ENCODE data around the gene TTC27.

DNA sequence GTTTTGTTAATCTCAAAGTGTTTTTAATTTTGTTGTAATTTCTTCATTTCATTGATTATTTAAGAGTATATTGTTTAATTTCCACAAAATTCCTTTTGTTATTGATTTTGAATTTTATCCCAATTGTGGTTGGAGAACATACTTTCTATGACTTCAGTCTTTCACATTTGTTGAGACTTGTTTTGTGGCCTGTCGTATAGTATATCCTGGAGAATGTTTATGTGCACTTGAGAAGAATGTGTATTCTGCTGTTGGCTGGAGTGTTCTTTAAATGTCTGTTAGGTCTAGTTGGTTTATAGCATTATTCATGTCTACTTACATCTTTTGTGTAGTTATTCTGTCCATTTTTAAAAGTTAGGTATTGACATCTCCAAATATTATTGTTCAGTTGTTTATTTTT, 120.3 kb downstream of the TTC27 start:
- no peak for TF ChIP-seq HMGXB4 (CRISPR knock-in tag; IDR thresholded peaks at IDR 0.05)
- TF ChIP-seq, protein P1, sequence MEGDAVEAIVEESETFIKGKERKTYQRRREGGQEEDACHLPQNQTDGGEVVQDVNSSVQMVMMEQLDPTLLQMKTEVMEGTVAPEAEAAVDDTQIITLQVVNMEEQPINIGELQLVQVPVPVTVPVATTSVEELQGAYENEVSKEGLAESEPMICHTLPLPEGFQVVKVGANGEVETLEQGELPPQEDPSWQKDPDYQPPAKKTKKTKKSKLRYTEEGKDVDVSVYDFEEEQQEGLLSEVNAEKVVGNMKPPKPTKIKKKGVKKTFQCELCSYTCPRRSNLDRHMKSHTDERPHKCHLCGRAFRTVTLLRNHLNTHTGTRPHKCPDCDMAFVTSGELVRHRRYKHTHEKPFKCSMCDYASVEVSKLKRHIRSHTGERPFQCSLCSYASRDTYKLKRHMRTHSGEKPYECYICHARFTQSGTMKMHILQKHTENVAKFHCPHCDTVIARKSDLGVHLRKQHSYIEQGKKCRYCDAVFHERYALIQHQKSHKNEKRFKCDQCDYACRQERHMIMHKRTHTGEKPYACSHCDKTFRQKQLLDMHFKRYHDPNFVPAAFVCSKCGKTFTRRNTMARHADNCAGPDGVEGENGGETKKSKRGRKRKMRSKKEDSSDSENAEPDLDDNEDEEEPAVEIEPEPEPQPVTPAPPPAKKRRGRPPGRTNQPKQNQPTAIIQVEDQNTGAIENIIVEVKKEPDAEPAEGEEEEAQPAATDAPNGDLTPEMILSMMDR (IDR thresholded peaks at IDR 0.05), result no peak
- no peak for TF ChIP-seq CREB1 (CRISPR knock-in tag; IDR thresholded peaks at IDR 0.05)
- TF ChIP-seq ELF4 (CRISPR knock-in tag; IDR thresholded peaks at IDR 0.05; ENCODE audit: low read depth), result no peak
- TF ChIP-seq FOXJ3 (CRISPR knock-in tag; IDR thresholded peaks at IDR 0.05; ENCODE audit: borderline replicate concordance), result no peak
- TF ChIP-seq CREM (CRISPR knock-in tag; IDR thresholded peaks at IDR 0.05), result no peak
- TF ChIP-seq PREB (CRISPR knock-in tag; IDR thresholded peaks at IDR 0.05; ENCODE audit: borderline replicate concordance), result no peak
- TF ChIP-seq NFE2L1 (CRISPR knock-in tag; IDR thresholded peaks at IDR 0.05), result no peak

All from WTC11 (cell line).